B cell (primary cell): ENCODE results near the gene HSD17B2. TPM values are rescaled to one million over a fixed set of nuclear protein-coding genes. Genes with fewer than 3 reads are reported as not detected.

Experiments
- ATAC-seq: fragments of 200-7000 bp; cut with Tn5 transposase; one replicate; pipeline ENCODE4 v1.10.0; 2021; ENCODE audit warnings: low read depth, mild to moderate bottlenecking, moderate number of reproducible peaks, moderate library complexity
- CTCF ChIA-PET: fragments of 350-600 bp; sonication (Branson Sonifier 250); formaldehyde crosslinking; loops from one replicate; lab custom pipeline; 2021; ENCODE audit warnings: antibody characterized with exemption, inconsistent platforms; lab: Charles Lee
- POLR2A ChIA-PET: fragments of 350-600 bp; sonication (Branson Sonifier 250); formaldehyde crosslinking; loops from one replicate; lab custom pipeline; 2021; ENCODE audit warnings: antibody characterized with exemption; lab: Charles Lee
- DNase-seq: peaks from one replicate; pipeline ENCODE4 v3.0.0; 2013
- H2AFZ ChIP-seq: 2 replicates; pipeline ENCODE4 v1.6.1; 2012; ENCODE audit warnings: mild to moderate bottlenecking, low read depth, low read length; ENCODE audit not compliant: insufficient read depth, poor library complexity, severe bottlenecking
- H3K27ac ChIP-seq, 2 donors: 1 replicate in 1 of 2; 2 replicates in 1 of 2; pipeline ENCODE4 v1.5.1; 2012 to 2013; ENCODE audit warnings: low read length in 2 of 2, mild to moderate bottlenecking in 2 of 2, moderate library complexity in 1 of 2
- H3K27me3 ChIP-seq, 4 experiments: fragments of 200-600 bp in 1 of 4; sonication (generic) in 1 of 4; replicated peaks in 1 of 4; 1 replicate in 2 of 4; 2 replicates in 2 of 4; pipeline versions ENCODE4 v1.6.1 to v1.7.0; 2013 to 2016; ENCODE audit warnings: low read length in 3 of 4, mild to moderate bottlenecking in 2 of 4, mixed read lengths in 1 of 4, moderate library complexity in 1 of 4; ENCODE audit not compliant: insufficient read depth in 4 of 4, control insufficient read depth in 3 of 4; ENCODE audit errors: control extremely low read depth in 1 of 4
- H3K36me3 ChIP-seq, 2 experiments: replicated peaks in 1 of 2; 1 replicate in 1 of 2; 2 replicates in 1 of 2; pipeline versions ENCODE4 v1.6.1 to v1.7.1; 2013; ENCODE audit warnings: low read length in 1 of 2; ENCODE audit not compliant: insufficient read depth in 2 of 2, control insufficient read depth in 1 of 2; ENCODE audit errors: control extremely low read depth in 1 of 2, extremely low read depth in 1 of 2
- H3K4me1 ChIP-seq, 2 donors: fragments of 200-600 bp in 1 of 2; sonication (generic) in 1 of 2; 1 replicate in 1 of 2; 2 replicates in 1 of 2; pipeline versions ENCODE4 v1.5.1 to v1.6.1; 2013 to 2017; ENCODE audit warnings: low read length in 2 of 2; ENCODE audit not compliant: control insufficient read depth in 2 of 2, insufficient read depth in 2 of 2
- H3K4me2 ChIP-seq: replicated peaks from 2 replicates; pipeline ENCODE3; 2012; ENCODE audit warnings: mild to moderate bottlenecking, low read depth, low read length; ENCODE audit not compliant: poor library complexity, severe bottlenecking
- H3K4me3 ChIP-seq, 5 experiments: fragments of 200-600 bp in 1 of 5; sonication (generic) in 1 of 5; 1 replicate in 3 of 5; 2 replicates in 2 of 5; pipeline versions ENCODE4 v1.5.1 to v1.7.0; 2011 to 2016; ENCODE audit warnings: low read length in 4 of 5, mild to moderate bottlenecking in 4 of 5, low read depth in 2 of 5, control low read depth in 1 of 5, moderate library complexity in 1 of 5; ENCODE audit not compliant: insufficient read depth in 1 of 5; ENCODE audit errors: control extremely low read depth in 1 of 5, extremely low read depth in 1 of 5
- H3K79me2 ChIP-seq: fragments of 200-600 bp; sonication (generic); one replicate; pipeline ENCODE4 v1.6.0; 2016; ENCODE audit warnings: low read length; ENCODE audit not compliant: control insufficient read depth, insufficient read depth
- H3K9ac ChIP-seq: fragments of 200-600 bp; sonication (generic); 2 replicates; pipeline ENCODE4 v1.6.1; 2017; ENCODE audit warnings: mild to moderate bottlenecking, low read length, moderate library complexity
- H3K9me3 ChIP-seq, 3 donors: one replicate each; pipeline versions ENCODE4 v1.6.1 to v1.7.1; 2013; ENCODE audit warnings: low read length in 2 of 3; ENCODE audit not compliant: control insufficient read depth in 2 of 3, insufficient read depth in 1 of 3; ENCODE audit errors: control extremely low read depth in 1 of 3
- H4K20me1 ChIP-seq: 2 replicates; pipeline ENCODE4 v1.6.0; 2012; ENCODE audit warnings: mild to moderate bottlenecking, low read length; ENCODE audit not compliant: insufficient read depth, control insufficient read depth, poor library complexity, severe bottlenecking
- H3K27ac Mint-ChIP-seq: one replicate; pipeline ENCODE4 v1.8.0; 2021; ENCODE audit warnings: mixed read lengths
- H3K27me3 Mint-ChIP-seq: one replicate; pipeline ENCODE4 v1.8.0; 2021; ENCODE audit warnings: mixed read lengths
- H3K4me1 Mint-ChIP-seq: one replicate; pipeline ENCODE4 v1.8.0; 2021; ENCODE audit warnings: mixed read lengths
- H3K4me3 Mint-ChIP-seq: one replicate; pipeline ENCODE4 v1.8.0; 2021; ENCODE audit warnings: mixed read lengths
- H3K9me3 Mint-ChIP-seq: one replicate; pipeline ENCODE4 v1.8.0; 2022; ENCODE audit warnings: mixed read lengths; ENCODE audit not compliant: insufficient read depth
- EZH2 ChIP-seq: IDR thresholded peaks from 2 replicates; pipeline ENCODE4 v1.6.1; 2012; ENCODE audit warnings: borderline replicate concordance, low read depth, mild to moderate bottlenecking, moderate library complexity, low read length; ENCODE audit not compliant: insufficient read depth, poor library complexity, severe bottlenecking
- WGBS: methylation state at CpG from one replicate; pipeline ENCODE4 v1.1.5; 2013; ENCODE audit warnings: missing lambda C conversion rate; ENCODE audit not compliant: insufficient coverage; 5-methylcytosine and 5-hydroxymethylcytosine counted together
- intact Hi-C: fragments of 100-400 bp; cut with micrococcal nuclease; formaldehyde crosslinking; loops from one replicate; pipeline ENCODE4 v1.10.0; 2022
- polyA minus RNA-seq: library from RNA; depleted of rRNA, polyadenylated mRNA; stranded (reverse); fragments of >200 nt; gene quantifications from 2 replicates; pipeline ENCODE4 v1.2.3, GENCODE V29; 2012
- polyA plus RNA-seq: library from polyadenylated mRNA; depleted of rRNA; stranded (reverse); fragments of >200 nt; gene quantifications from 2 replicates; pipeline ENCODE4 v1.2.3, GENCODE V29; 2012
- total RNA-seq, 2 donors: library from RNA; stranded (reverse); fragments of 120-200 nt in 1 of 2; gene quantifications; 1 replicate in 1 of 2; 2 replicates in 1 of 2; pipeline versions ENCODE4 v1.2.3 to v1.2.4, GENCODE V29; 2013 to 2022
- TF ChIP-seq, protein P1 (sequence below): fragments of 200-600 bp; IDR thresholded peaks from one replicate; pipeline ENCODE4 v1.8.0; 2022; ENCODE audit warnings: antibody characterized with exemption, mild to moderate bottlenecking

Gene HSD17B2, protein sequence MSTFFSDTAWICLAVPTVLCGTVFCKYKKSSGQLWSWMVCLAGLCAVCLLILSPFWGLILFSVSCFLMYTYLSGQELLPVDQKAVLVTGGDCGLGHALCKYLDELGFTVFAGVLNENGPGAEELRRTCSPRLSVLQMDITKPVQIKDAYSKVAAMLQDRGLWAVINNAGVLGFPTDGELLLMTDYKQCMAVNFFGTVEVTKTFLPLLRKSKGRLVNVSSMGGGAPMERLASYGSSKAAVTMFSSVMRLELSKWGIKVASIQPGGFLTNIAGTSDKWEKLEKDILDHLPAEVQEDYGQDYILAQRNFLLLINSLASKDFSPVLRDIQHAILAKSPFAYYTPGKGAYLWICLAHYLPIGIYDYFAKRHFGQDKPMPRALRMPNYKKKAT
- not detected in 2 replicates for total RNA-seq
- total RNA-seq (2013) = not detected
- not detected in 2 replicates for polyA plus RNA-seq
- polyA minus RNA-seq = not detected in 2 replicates

DNA sequence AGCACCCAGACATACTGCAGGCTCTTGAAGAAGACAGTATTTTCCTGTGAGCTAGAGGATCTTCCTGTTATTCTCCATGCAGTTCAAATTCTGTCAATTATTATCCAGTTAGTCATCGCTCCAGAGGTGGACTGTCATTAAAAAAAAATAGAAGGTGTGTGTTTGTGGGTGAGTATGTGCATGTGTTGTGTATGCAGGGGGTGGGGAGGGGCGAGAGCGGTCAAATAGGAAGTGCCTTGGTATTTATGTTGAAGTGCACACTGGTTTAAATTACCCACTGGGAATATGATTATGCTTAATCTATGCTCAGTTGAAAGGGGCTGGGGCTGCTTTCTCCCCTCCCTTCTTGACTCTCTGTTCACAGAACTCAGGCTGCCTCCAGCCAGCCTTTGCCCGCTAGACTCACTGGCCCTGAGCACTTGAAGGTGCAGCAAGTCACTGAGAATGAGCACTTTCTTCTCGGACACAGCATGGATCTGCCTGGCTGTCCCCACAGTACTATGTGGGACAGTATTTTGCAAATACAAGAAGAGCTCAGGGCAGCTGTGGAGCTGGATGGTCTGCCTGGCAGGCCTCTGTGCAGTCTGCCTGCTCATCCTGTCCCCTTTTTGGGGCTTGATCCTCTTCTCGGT is at the start of gene HSD17B2:
TSS of gene HSD17B2 (plus strand) at position 273 of the 632 bp plus-strand sequence. CDS start at position 445, 172 bp downstream.
- H3K27me3 ChIP-seq = peaks cover 0 to 2% (median 0%) of the 10 kb centered on the region in 4 experiments
- no peaks in the 10 kb centered on the region for H3K4me1 ChIP-seq
- H3K4me3 ChIP-seq = no peak within 1 kb of the TSS
- Mint-ChIP-seq H3K27ac (no peak within 1 kb of the TSS), H3K27me3 (peaks cover 48% of the 10 kb centered on the region), H3K9me3 (no peaks in the 10 kb centered on the region), H3K4me1 (no peaks in the 10 kb centered on the region), H3K4me3 (no peak within 1 kb of the TSS)
- H4K20me1 ChIP-seq = no peaks in the 10 kb centered on the region
- ChIA-PET CTCF (no interaction called here), POLR2A (no interaction called here)
- no peak within 1 kb of the TSS for H3K9ac ChIP-seq
- no peak within 1 kb of the TSS for H2AFZ ChIP-seq
- no peak for DNase-seq
- H3K36me3 ChIP-seq = no peaks in the 10 kb centered on the region
- intact Hi-C loops = no loop called here
- no peaks in the 10 kb centered on the region for H3K79me2 ChIP-seq
- TF ChIP-seq, protein P1, sequence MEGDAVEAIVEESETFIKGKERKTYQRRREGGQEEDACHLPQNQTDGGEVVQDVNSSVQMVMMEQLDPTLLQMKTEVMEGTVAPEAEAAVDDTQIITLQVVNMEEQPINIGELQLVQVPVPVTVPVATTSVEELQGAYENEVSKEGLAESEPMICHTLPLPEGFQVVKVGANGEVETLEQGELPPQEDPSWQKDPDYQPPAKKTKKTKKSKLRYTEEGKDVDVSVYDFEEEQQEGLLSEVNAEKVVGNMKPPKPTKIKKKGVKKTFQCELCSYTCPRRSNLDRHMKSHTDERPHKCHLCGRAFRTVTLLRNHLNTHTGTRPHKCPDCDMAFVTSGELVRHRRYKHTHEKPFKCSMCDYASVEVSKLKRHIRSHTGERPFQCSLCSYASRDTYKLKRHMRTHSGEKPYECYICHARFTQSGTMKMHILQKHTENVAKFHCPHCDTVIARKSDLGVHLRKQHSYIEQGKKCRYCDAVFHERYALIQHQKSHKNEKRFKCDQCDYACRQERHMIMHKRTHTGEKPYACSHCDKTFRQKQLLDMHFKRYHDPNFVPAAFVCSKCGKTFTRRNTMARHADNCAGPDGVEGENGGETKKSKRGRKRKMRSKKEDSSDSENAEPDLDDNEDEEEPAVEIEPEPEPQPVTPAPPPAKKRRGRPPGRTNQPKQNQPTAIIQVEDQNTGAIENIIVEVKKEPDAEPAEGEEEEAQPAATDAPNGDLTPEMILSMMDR = no peak
- no peak for TF ChIP-seq EZH2
- no peak within 1 kb of the TSS for H3K4me2 ChIP-seq
- WGBS = 85% methylated on average over 6 of the region's 6 CpGs
- no peak for ATAC-seq
- no peaks in the 10 kb centered on the region for H3K9me3 ChIP-seq
- no peak within 1 kb of the TSS for H3K27ac ChIP-seq

DNA sequence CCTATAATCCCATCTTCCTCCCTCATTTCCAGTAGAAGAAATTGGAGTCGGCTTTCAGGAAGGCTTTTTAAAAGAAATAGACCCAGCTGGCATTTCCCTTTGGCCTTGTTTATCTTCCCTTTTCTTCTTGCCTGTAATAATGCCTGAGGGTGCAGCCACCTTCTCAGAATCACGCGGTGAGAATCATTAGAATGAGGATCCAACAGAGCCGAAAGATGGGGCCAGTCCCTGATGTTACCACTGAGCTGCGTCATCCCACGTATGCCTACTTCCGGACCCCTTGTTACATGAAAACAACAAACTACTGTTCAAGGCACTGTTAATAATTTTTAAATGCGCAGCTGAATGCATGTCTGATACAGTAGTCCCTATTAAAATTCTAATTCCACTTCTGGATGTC is 47.9 kb upstream of the HSD17B2 start:
- Mint-ChIP-seq H3K4me1 (no peaks in the 10 kb centered on the region), H3K9me3 (no peaks in the 10 kb centered on the region), H3K4me3 (no peak overlapping the region), H3K27ac (no peak overlapping the region), H3K27me3 (peaks cover 9% of the 10 kb centered on the region)
- WGBS = 86% methylated on average over 7 of the region's 8 CpGs
- no peak overlapping the region for H3K4me3 ChIP-seq
- no peak overlapping the region for H3K27ac ChIP-seq
- H2AFZ ChIP-seq = no peak overlapping the region
- no peaks in the 10 kb centered on the region for H3K9me3 ChIP-seq
- POLR2A ChIA-PET = no interaction called here
- no peak for TF ChIP-seq EZH2
- TF ChIP-seq, protein P1 = no peak
- DNase-seq (no peak), ATAC-seq (no peak)
- no peaks in the 10 kb centered on the region for H4K20me1 ChIP-seq
- H3K4me1 ChIP-seq = no peaks in the 10 kb centered on the region
- intact Hi-C loops = no loop called here
- no peak overlapping the region for H3K4me2 ChIP-seq
- CTCF ChIA-PET = no interaction called here
- peaks cover 0 to 6% (median 0%) of the 10 kb centered on the region in 4 experiments for H3K27me3 ChIP-seq
- no peaks in the 10 kb centered on the region for H3K79me2 ChIP-seq
- no peak overlapping the region for H3K9ac ChIP-seq
- no peaks in the 10 kb centered on the region for H3K36me3 ChIP-seq
